HG02610 (cell line): Measurements from ENCODE around the gene OR7G2.

Source experiments
- ATAC-seq: cut with Tn5 transposase; IDR thresholded peaks from one replicate; pipeline ENCODE4 v1.9.1; 2021; ENCODE audit warnings: mild to moderate bottlenecking, moderate library complexity; ENCODE audit not compliant: unreplicated experiment

The OR7G2 gene

GRCh38 chr19:9107375-9107774, at the start of gene OR7G2:
OR7G2 (minus strand) TSS chr19:9107475; CDS start chr19:9103243, 4,232 bp downstream.
- ATAC-seq, result no peak

GRCh38 chr19:9156304-9156703, 49.0 kb upstream of the OR7G2 start:
- ATAC-seq, result no peak

- no peak for ATAC-seq
These were observed 48.3 kb upstream of the OR7G2 start for GRCh38 chr19:9155591-9155990.

GRCh38 chr19:9151367-9151766, 44.1 kb upstream of the OR7G2 start:
- ATAC-seq, result no peak

GRCh38 chr19:9150650-9151049, 43.4 kb upstream of the OR7G2 start:
- ATAC-seq, result no peak

GRCh38 chr19:9149997-9150396, 42.7 kb upstream of the OR7G2 start:
- no peak for ATAC-seq

- ATAC-seq, result no peak
These were observed 41.4 kb upstream of the OR7G2 start for GRCh38 chr19:9148697-9149096.

GRCh38 chr19:9146882-9147281, 39.6 kb upstream of the OR7G2 start:
- ATAC-seq, result no peak

GRCh38 chr19:9144920-9145319, 37.6 kb upstream of the OR7G2 start:
- ATAC-seq, result no peak

- peak; percentile 86 for ATAC-seq
These were observed 33.0 kb upstream of the OR7G2 start, which contains the start of gene ZNF317 for GRCh38 chr19:9140159-9140874. ZNF317 (plus strand) TSS chr19:9140397; CDS start chr19:9156017, 15,620 bp downstream.

GRCh38 chr19:9139609-9140158, 32.4 kb upstream of the OR7G2 start:
- ATAC-seq, result no peak

- ATAC-seq, result no peak
These were observed 25.1 kb upstream of the OR7G2 start for GRCh38 chr19:9132422-9132821.

- ATAC-seq, result no peak
These were observed 23.7 kb upstream of the OR7G2 start for GRCh38 chr19:9130965-9131364.

GRCh38 chr19:9128171-9128570, 20.9 kb upstream of the OR7G2 start:
- ATAC-seq, result no peak

- ATAC-seq, result no peak
These were observed 19.7 kb upstream of the OR7G2 start, which contains the start of gene OR7G3 for GRCh38 chr19:9126900-9127405. OR7G3 (minus strand) TSS chr19:9126950; CDS start chr19:9126950, 0 bp downstream.

- no peak for ATAC-seq
These were observed 9.3 kb upstream of the OR7G2 start for GRCh38 chr19:9116547-9116946.

GRCh38 chr19:9115307-9115813, 8.1 kb upstream of the OR7G2 start, which contains the start of gene OR7G1:
OR7G1 (minus strand) TSS chr19:9115763; CDS start chr19:9115763, 0 bp downstream.
- ATAC-seq, result no peak

GRCh38 chr19:9109959-9110358, 2.7 kb upstream of the OR7G2 start:
- ATAC-seq, result no peak

- ATAC-seq, result no peak
These were observed 20.5 kb downstream of the OR7G2 start, which contains the start of gene OR1M1 for GRCh38 chr19:9086761-9087160. OR1M1 (plus strand) TSS chr19:9087061; CDS start chr19:9093245, 6,184 bp downstream.

- ATAC-seq, result no peak
These were observed 28.6 kb downstream of the OR7G2 start for GRCh38 chr19:9078651-9079050.

GRCh38 chr19:9076901-9077300, 30.4 kb downstream of the OR7G2 start:
- ATAC-seq, result no peak
